ENCODE results near the gene LRFN2. TPM values are rescaled to one million over a fixed set of nuclear protein-coding genes. Genes with fewer than 3 reads are reported as not detected.

Gene LRFN2
- total RNA-seq, 4 donors from 2014 or later: 0.83 TPM; not detected in 3

GRCh38 chr6:40569162-40569910 lies 17.8 kb downstream of the LRFN2 start:
- TF ChIP-seq, protein P1, sequence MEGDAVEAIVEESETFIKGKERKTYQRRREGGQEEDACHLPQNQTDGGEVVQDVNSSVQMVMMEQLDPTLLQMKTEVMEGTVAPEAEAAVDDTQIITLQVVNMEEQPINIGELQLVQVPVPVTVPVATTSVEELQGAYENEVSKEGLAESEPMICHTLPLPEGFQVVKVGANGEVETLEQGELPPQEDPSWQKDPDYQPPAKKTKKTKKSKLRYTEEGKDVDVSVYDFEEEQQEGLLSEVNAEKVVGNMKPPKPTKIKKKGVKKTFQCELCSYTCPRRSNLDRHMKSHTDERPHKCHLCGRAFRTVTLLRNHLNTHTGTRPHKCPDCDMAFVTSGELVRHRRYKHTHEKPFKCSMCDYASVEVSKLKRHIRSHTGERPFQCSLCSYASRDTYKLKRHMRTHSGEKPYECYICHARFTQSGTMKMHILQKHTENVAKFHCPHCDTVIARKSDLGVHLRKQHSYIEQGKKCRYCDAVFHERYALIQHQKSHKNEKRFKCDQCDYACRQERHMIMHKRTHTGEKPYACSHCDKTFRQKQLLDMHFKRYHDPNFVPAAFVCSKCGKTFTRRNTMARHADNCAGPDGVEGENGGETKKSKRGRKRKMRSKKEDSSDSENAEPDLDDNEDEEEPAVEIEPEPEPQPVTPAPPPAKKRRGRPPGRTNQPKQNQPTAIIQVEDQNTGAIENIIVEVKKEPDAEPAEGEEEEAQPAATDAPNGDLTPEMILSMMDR (IDR thresholded peaks at IDR 0.05): no peak
- TF ChIP-seq POLR2A (IDR thresholded peaks at IDR 0.05): no peak
- Histone ChIP-seq H3K27ac (no peak overlapping the region), H3K9me3 (no peaks in the 10 kb centered on the region), H3K4me1 (no peaks in the 10 kb centered on the region), H3K4me3 (no peak overlapping the region), H3K36me3 (no peaks in the 10 kb centered on the region), H3K27me3 (no peaks in the 10 kb centered on the region)
- no peak for DNase-seq

DNA sequence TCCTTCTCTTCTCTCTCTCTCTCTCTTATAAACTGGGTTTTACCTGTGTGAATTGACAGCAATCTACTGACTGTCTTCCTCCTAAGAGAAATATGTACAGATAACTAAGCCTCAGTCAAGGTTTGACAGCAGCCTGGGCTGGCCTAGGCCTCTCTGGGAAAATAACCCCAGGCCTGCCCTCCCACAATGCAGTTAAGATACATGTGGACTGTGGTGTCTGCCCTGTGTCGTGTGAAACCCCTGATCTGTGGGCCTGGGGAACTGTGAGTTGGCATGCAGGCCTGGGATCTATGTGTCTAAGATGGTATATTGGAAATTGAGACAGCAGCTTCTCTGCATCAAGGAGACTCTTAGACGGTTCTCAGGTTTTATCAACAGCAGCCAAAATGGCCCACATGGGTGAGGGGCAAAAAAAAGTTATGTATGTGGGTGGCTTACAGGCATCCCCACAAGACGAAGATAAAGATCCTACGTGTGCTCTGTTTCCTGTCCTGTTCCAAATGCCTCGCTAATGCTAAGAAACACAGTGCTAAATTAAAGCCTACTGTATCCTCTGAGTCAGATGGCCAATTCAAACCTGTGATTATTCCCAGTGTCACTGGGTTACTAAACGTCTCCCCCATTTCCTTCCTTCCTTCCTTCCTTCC lies 19.0 kb downstream of the LRFN2 start:
- Histone ChIP-seq H3K27ac (no peak overlapping the region), H3K27me3 (no peaks in the 10 kb centered on the region), H3K9me3 (no peaks in the 10 kb centered on the region), H3K36me3 (no peaks in the 10 kb centered on the region), H3K4me3 (no peak overlapping the region), H3K4me1 (no peaks in the 10 kb centered on the region)
- TF ChIP-seq POLR2A (IDR thresholded peaks at IDR 0.05): no peak
- TF ChIP-seq, protein P1 (IDR thresholded peaks at IDR 0.05): no peak
- DNase-seq: no peak

GRCh38 chr6:40563111-40563510 lies 24.1 kb downstream of the LRFN2 start:
- H3K36me3 ChIP-seq: no peaks in the 10 kb centered on the region
- DNase-seq: no peak
- no peaks in the 10 kb centered on the region for H3K4me1 ChIP-seq
- no peak overlapping the region for H3K27ac ChIP-seq
- no peak overlapping the region for H3K4me3 ChIP-seq
- TF ChIP-seq POLR2A (IDR thresholded peaks at IDR 0.05): no peak
- TF ChIP-seq, protein P1 (IDR thresholded peaks at IDR 0.05): no peak
- H3K9me3 ChIP-seq: no peaks in the 10 kb centered on the region
- H3K27me3 ChIP-seq: no peaks in the 10 kb centered on the region

- no peaks in the 10 kb centered on the region for H3K4me1 ChIP-seq
- TF ChIP-seq, protein P1 (IDR thresholded peaks at IDR 0.05): no peak
- no peak for TF ChIP-seq POLR2A (IDR thresholded peaks at IDR 0.05)
- no peaks in the 10 kb centered on the region for H3K36me3 ChIP-seq
- no peak overlapping the region for H3K4me3 ChIP-seq
- no peak overlapping the region for H3K27ac ChIP-seq
- H3K9me3 ChIP-seq: no peaks in the 10 kb centered on the region
- DNase-seq: no peak
- H3K27me3 ChIP-seq: no peaks in the 10 kb centered on the region
Measured at GRCh38 chr6:40559056-40559455, 28.1 kb downstream of the LRFN2 start.

DNA sequence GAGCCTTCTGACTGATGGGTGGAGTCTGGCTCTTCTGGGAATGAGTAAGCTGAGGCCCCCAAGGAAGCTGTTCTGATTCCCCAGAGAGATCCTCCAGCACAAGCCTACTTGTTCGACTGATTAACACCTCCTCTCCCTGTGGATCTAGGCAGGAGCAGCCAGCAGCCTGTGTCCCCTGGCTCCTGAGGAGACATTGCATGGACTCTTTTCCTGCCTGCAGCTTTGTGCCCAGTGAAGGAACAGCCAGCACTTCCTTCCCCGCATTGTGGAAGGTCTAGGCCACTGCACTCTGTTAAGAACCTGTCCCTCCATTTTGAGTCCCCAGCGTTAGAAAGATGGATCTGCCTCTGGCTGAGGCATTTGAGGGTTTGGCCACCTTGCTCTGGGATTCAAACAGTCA lies 29.1 kb downstream of the LRFN2 start:
- no peaks in the 10 kb centered on the region for H3K4me1 ChIP-seq
- H3K9me3 ChIP-seq: no peaks in the 10 kb centered on the region
- H3K27ac ChIP-seq: no peak overlapping the region
- DNase-seq: no peak
- no peak overlapping the region for H3K4me3 ChIP-seq
- H3K27me3 ChIP-seq: no peaks in the 10 kb centered on the region
- TF ChIP-seq POLR2A (IDR thresholded peaks at IDR 0.05): no peak
- TF ChIP-seq, protein P1 (IDR thresholded peaks at IDR 0.05): no peak
- no peaks in the 10 kb centered on the region for H3K36me3 ChIP-seq
